ENCODE measurements around the gene RAB43.
"Not testable (repeated sequence)": the region's sequence is repeated elsewhere in the genome, so short reads cannot be mapped to it uniquely, and the experiment has no call there.

The RAB43 gene

GRCh38 chr3:129103296-129103695 is 18.3 kb downstream of the RAB43 start:
- Mint-ChIP-seq H3K9me3 (no peaks in the 10 kb centered on the region), H3K27ac (ENCODE audit: low read depth) (peak overlapping the region; percentile 62), H3K36me3 (ENCODE audit: insufficient read depth) (peaks cover 17% of the 10 kb centered on the region), H3K4me1 (peaks cover 57% of the 10 kb centered on the region), H3K27me3 (no peaks in the 10 kb centered on the region), H3K4me3 (no peak overlapping the region)
- ATAC-seq (replicated peaks; ENCODE audit: extremely low read depth, poor library complexity, severe bottlenecking) (no peak), DNase-seq (ENCODE audit: low spot score in 2 of 2) (no peak)

GRCh38 chr3:129101370-129102138 is 20.1 kb downstream of the RAB43 start:
- no peaks in the 10 kb centered on the region for H3K27me3 Mint-ChIP-seq
- no peak overlapping the region for H3K4me3 Mint-ChIP-seq

GRCh38 chr3:129100274-129100673 is 21.3 kb downstream of the RAB43 start:
- peaks cover 11% of the 10 kb centered on the region for H3K36me3 Mint-ChIP-seq (ENCODE audit: insufficient read depth)
- H3K4me3 Mint-ChIP-seq = no peak overlapping the region
- H3K9me3 Mint-ChIP-seq = no peaks in the 10 kb centered on the region
- H3K27me3 Mint-ChIP-seq = no peaks in the 10 kb centered on the region
- no peak overlapping the region for H3K27ac Mint-ChIP-seq (ENCODE audit: low read depth)
- no peak for DNase-seq (ENCODE audit: low spot score in 2 of 2)
- no peak for ATAC-seq (replicated peaks; ENCODE audit: extremely low read depth, poor library complexity, severe bottlenecking)
- H3K4me1 Mint-ChIP-seq = peaks cover 68% of the 10 kb centered on the region

More at GRCh38 chr3:129101370-129102138, 20.1 kb downstream of the RAB43 start:
- no peak for DNase-seq (ENCODE audit: low spot score in 2 of 2)
- Mint-ChIP-seq H3K36me3 (ENCODE audit: insufficient read depth) (peaks cover 16% of the 10 kb centered on the region), H3K9me3 (no peaks in the 10 kb centered on the region), H3K27ac (ENCODE audit: low read depth) (peak overlapping the region; percentile 23), H3K4me1 (peaks cover 63% of the 10 kb centered on the region)
- no peak for ATAC-seq (replicated peaks; ENCODE audit: extremely low read depth, poor library complexity, severe bottlenecking)

- DNase-seq (ENCODE audit: low spot score in 2 of 2) (no peak), ATAC-seq (replicated peaks; ENCODE audit: extremely low read depth, poor library complexity, severe bottlenecking) (no peak)
- peaks cover 35% of the 10 kb centered on the region for H3K36me3 Mint-ChIP-seq (ENCODE audit: insufficient read depth)
- H3K9me3 Mint-ChIP-seq = no peaks in the 10 kb centered on the region
- H3K27me3 Mint-ChIP-seq = no peaks in the 10 kb centered on the region
- H3K27ac Mint-ChIP-seq (ENCODE audit: low read depth) = no peak overlapping the region
- H3K4me1 Mint-ChIP-seq = peaks cover 32% of the 10 kb centered on the region
- no peak overlapping the region for H3K4me3 Mint-ChIP-seq
Measured at GRCh38 chr3:129095285-129095684, 26.3 kb downstream of the RAB43 start.

GRCh38 chr3:129088312-129088711 is 33.3 kb downstream of the RAB43 start:
- ATAC-seq (replicated peaks; ENCODE audit: extremely low read depth, poor library complexity, severe bottlenecking); H3K4me1 Mint-ChIP-seq; H3K27me3 Mint-ChIP-seq; DNase-seq (ENCODE audit: low spot score in 2 of 2); H3K27ac Mint-ChIP-seq (ENCODE audit: low read depth); H3K9me3 Mint-ChIP-seq; H3K4me3 Mint-ChIP-seq: not testable (repeated sequence)
- H3K36me3 Mint-ChIP-seq (ENCODE audit: insufficient read depth) = peaks cover 20% of the 10 kb centered on the region

GRCh38 chr3:129087904-129088303 is 33.7 kb downstream of the RAB43 start:
- peak; percentile 54 for ATAC-seq (replicated peaks; ENCODE audit: extremely low read depth, poor library complexity, severe bottlenecking)
- H3K27ac Mint-ChIP-seq (ENCODE audit: low read depth); H3K4me1 Mint-ChIP-seq; H3K9me3 Mint-ChIP-seq; DNase-seq (ENCODE audit: low spot score in 2 of 2); H3K4me3 Mint-ChIP-seq; H3K27me3 Mint-ChIP-seq: not testable (repeated sequence)
- H3K36me3 Mint-ChIP-seq (ENCODE audit: insufficient read depth) = peaks cover 17% of the 10 kb centered on the region

- ATAC-seq (replicated peaks; ENCODE audit: extremely low read depth, poor library complexity, severe bottlenecking) = no peak
- Mint-ChIP-seq H3K36me3 (ENCODE audit: insufficient read depth) (peaks cover 13% of the 10 kb centered on the region), H3K27ac (ENCODE audit: low read depth) (no peak overlapping the region), H3K9me3 (no peaks in the 10 kb centered on the region), H3K4me1 (no peaks in the 10 kb centered on the region), H3K4me3 (no peak overlapping the region), H3K27me3 (no peaks in the 10 kb centered on the region)
- DNase-seq (ENCODE audit: low spot score in 2 of 2) = no peak
Measured at GRCh38 chr3:129087138-129087702, 34.4 kb downstream of the RAB43 start.

GRCh38 chr3:129085818-129086217 is 35.8 kb downstream of the RAB43 start:
- no peaks in the 10 kb centered on the region for H3K9me3 Mint-ChIP-seq
- ATAC-seq (replicated peaks; ENCODE audit: extremely low read depth, poor library complexity, severe bottlenecking) (no peak), DNase-seq (ENCODE audit: low spot score in 2 of 2) (no peak)
- no peak overlapping the region for H3K4me3 Mint-ChIP-seq
- H3K27ac Mint-ChIP-seq (ENCODE audit: low read depth) = peak overlapping the region; percentile 59
- H3K27me3 Mint-ChIP-seq = no peaks in the 10 kb centered on the region
- H3K4me1 Mint-ChIP-seq = peaks cover 7% of the 10 kb centered on the region
- peaks cover 3% of the 10 kb centered on the region for H3K36me3 Mint-ChIP-seq (ENCODE audit: insufficient read depth)

- H3K9me3 Mint-ChIP-seq = no peaks in the 10 kb centered on the region
- H3K4me3 Mint-ChIP-seq = no peak overlapping the region
- peaks cover 7% of the 10 kb centered on the region for H3K4me1 Mint-ChIP-seq
- peaks cover 3% of the 10 kb centered on the region for H3K36me3 Mint-ChIP-seq (ENCODE audit: insufficient read depth)
- H3K27ac Mint-ChIP-seq (ENCODE audit: low read depth) = peak overlapping the region; percentile 59
- H3K27me3 Mint-ChIP-seq = no peaks in the 10 kb centered on the region
- no peak for DNase-seq (ENCODE audit: low spot score in 2 of 2)
- ATAC-seq (replicated peaks; ENCODE audit: extremely low read depth, poor library complexity, severe bottlenecking) = no peak
Measured at GRCh38 chr3:129085165-129085715, 36.4 kb downstream of the RAB43 start.

- Mint-ChIP-seq H3K9me3 (no peaks in the 10 kb centered on the region), H3K4me1 (peaks cover 7% of the 10 kb centered on the region), H3K27me3 (no peaks in the 10 kb centered on the region), H3K36me3 (ENCODE audit: insufficient read depth) (peaks cover 3% of the 10 kb centered on the region), H3K27ac (ENCODE audit: low read depth) (no peak overlapping the region), H3K4me3 (no peak overlapping the region)
- DNase-seq (ENCODE audit: low spot score in 2 of 2) (no peak), ATAC-seq (replicated peaks; ENCODE audit: extremely low read depth, poor library complexity, severe bottlenecking) (no peak)
Measured at GRCh38 chr3:129084501-129084900, 37.1 kb downstream of the RAB43 start.

- no peak for ATAC-seq (replicated peaks; ENCODE audit: extremely low read depth, poor library complexity, severe bottlenecking)
- Mint-ChIP-seq H3K4me1 (peaks cover 7% of the 10 kb centered on the region), H3K4me3 (no peak overlapping the region), H3K27me3 (no peaks in the 10 kb centered on the region), H3K36me3 (ENCODE audit: insufficient read depth) (peaks cover 3% of the 10 kb centered on the region), H3K27ac (ENCODE audit: low read depth) (no peak overlapping the region), H3K9me3 (no peaks in the 10 kb centered on the region)
- DNase-seq (ENCODE audit: low spot score in 2 of 2) = no peak
Measured at GRCh38 chr3:129082026-129082425, 39.6 kb downstream of the RAB43 start.

- H3K4me1 Mint-ChIP-seq = peaks cover 7% of the 10 kb centered on the region
- DNase-seq (ENCODE audit: low spot score in 2 of 2) (no peak), ATAC-seq (replicated peaks; ENCODE audit: extremely low read depth, poor library complexity, severe bottlenecking) (no peak)
- H3K9me3 Mint-ChIP-seq = no peaks in the 10 kb centered on the region
- H3K27me3 Mint-ChIP-seq = no peaks in the 10 kb centered on the region
- peaks cover 3% of the 10 kb centered on the region for H3K36me3 Mint-ChIP-seq (ENCODE audit: insufficient read depth)
- H3K4me3 Mint-ChIP-seq = no peak overlapping the region
- no peak overlapping the region for H3K27ac Mint-ChIP-seq (ENCODE audit: low read depth)
Measured at GRCh38 chr3:129081503-129081902, 40.1 kb downstream of the RAB43 start.

GRCh38 chr3:129078510-129078909 is 43.1 kb downstream of the RAB43 start:
- Mint-ChIP-seq H3K4me1 (peaks cover 7% of the 10 kb centered on the region), H3K9me3 (no peaks in the 10 kb centered on the region), H3K27ac (ENCODE audit: low read depth) (no peak overlapping the region), H3K4me3 (no peak overlapping the region), H3K27me3 (no peaks in the 10 kb centered on the region), H3K36me3 (ENCODE audit: insufficient read depth) (no peaks in the 10 kb centered on the region)
- no peak for DNase-seq (ENCODE audit: low spot score in 2 of 2)
- ATAC-seq (replicated peaks; ENCODE audit: extremely low read depth, poor library complexity, severe bottlenecking) = no peak

Measured in central memory CD8-positive, alpha-beta T cell (primary cell).